Endothelial cell of umbilical vein (primary cell): ENCODE data around the gene FILIP1L. TPM values are rescaled to one million over a fixed set of nuclear protein-coding genes. Genes with fewer than 3 reads are reported as not detected.

Experiments used
- BruUV-seq: library from RNA; stranded (reverse); fragments of 400-500 nt; replicated peaks from 2 replicates; lab custom pipeline; 2021; lab: Mats Ljungman, UMichigan
- CTCF ChIA-PET: fragments of 300-600, 350-600 bp; sonication (Branson Sonifier 250); formaldehyde crosslinking; loops from one replicate; lab custom pipeline; 2021; ENCODE audit warnings: antibody characterized with exemption, inconsistent platforms; lab: Charles Lee
- POLR2A ChIA-PET: fragments of 300-600, 350-600 bp; sonication (Branson Sonifier 250); formaldehyde crosslinking; loops from one replicate; lab custom pipeline; 2021; ENCODE audit warnings: antibody characterized with exemption, inconsistent platforms; lab: Charles Lee
- DNase-seq: peaks from one replicate; pipeline ENCODE4 v3.0.0-alpha.2; 2011; ENCODE audit warnings: low read depth, low spot score
- FAIRE-seq: peaks from 2 replicates; lab custom pipeline; 2011; peaks lifted over from hg19 to GRCh38; lab: Jason Lieb, UNC
- H2AFZ ChIP-seq: 2 replicates; pipeline ENCODE4 v1.6.0; 2012; ENCODE audit warnings: low read depth, low read length, control low read depth, inconsistent platforms
- H3K27ac ChIP-seq: 2 replicates; pipeline ENCODE4 v1.5.1; 2011; ENCODE audit warnings: low read depth, mild to moderate bottlenecking, control low read depth, low read length, moderate library complexity; ENCODE audit not compliant: insufficient read depth
- H3K27me3 ChIP-seq, 2 experiments: 2 replicates each; pipeline versions ENCODE4 v1.6.0 to v1.6.1; 2011; ENCODE audit warnings: low read length in 2 of 2, mixed read lengths in 1 of 2; ENCODE audit not compliant: control insufficient read depth in 2 of 2, insufficient read depth in 2 of 2
- H3K36me3 ChIP-seq, 2 experiments: 2 replicates in 1 of 2; 3 replicates in 1 of 2; pipeline ENCODE4 v1.5.1; 2011; ENCODE audit warnings: low read length in 2 of 2, mild to moderate bottlenecking in 1 of 2, moderate library complexity in 1 of 2; ENCODE audit not compliant: control insufficient read depth in 2 of 2, insufficient read depth in 2 of 2; ENCODE audit errors: extremely low read depth in 1 of 2
- H3K4me1 ChIP-seq: 3 replicates; pipeline ENCODE4 v1.5.1; 2011; ENCODE audit warnings: mild to moderate bottlenecking, low read length; ENCODE audit not compliant: control insufficient read depth, insufficient read depth; ENCODE audit errors: extremely low read depth
- H3K4me2 ChIP-seq: 2 replicates; pipeline ENCODE4 v1.6.1; 2011; ENCODE audit warnings: low read length, control low read depth, mixed read lengths; ENCODE audit not compliant: insufficient read depth
- H3K4me3 ChIP-seq, 3 experiments: fragments of 200-600 bp in 1 of 3; sonication (generic), shearing (Covaris generic) in 1 of 3; replicated peaks in 1 of 3; 2 replicates each; pipeline ENCODE4 v1.5.1; 2011 to 2016; ENCODE audit warnings: control low read depth in 3 of 3, low read length in 3 of 3, mild to moderate bottlenecking in 2 of 3, inconsistent platforms in 1 of 3, low read depth in 1 of 3, moderate library complexity in 1 of 3; ENCODE audit not compliant: insufficient read depth in 1 of 3
- H3K79me2 ChIP-seq: 2 replicates; pipeline ENCODE4 v1.6.0; 2012; ENCODE audit warnings: low read length, inconsistent platforms; ENCODE audit not compliant: control insufficient read depth, insufficient read depth
- H3K9ac ChIP-seq: replicated peaks from 2 replicates; pipeline ENCODE3; 2011; ENCODE audit warnings: low read length, control low read depth; ENCODE audit not compliant: insufficient read depth; ENCODE audit errors: extremely low read depth
- H3K9me1 ChIP-seq: replicated peaks from 3 replicates; pipeline ENCODE4 v1.6.0; 2011; ENCODE audit warnings: mild to moderate bottlenecking, low read length; ENCODE audit not compliant: control insufficient read depth, insufficient read depth; ENCODE audit errors: extremely low read depth
- H3K9me3 ChIP-seq: replicated peaks from 2 replicates; pipeline ENCODE4 v1.5.1; 2012; ENCODE audit warnings: low read length, inconsistent platforms; ENCODE audit not compliant: control insufficient read depth, insufficient read depth
- H4K20me1 ChIP-seq: replicated peaks from 2 replicates; pipeline ENCODE3; 2011; ENCODE audit warnings: mild to moderate bottlenecking, low read length; ENCODE audit not compliant: control insufficient read depth, insufficient read depth; ENCODE audit errors: extremely low read depth
- CTCF ChIP-seq, 2 donors: IDR thresholded peaks; 1 replicate in 1 of 2; 2 replicates in 1 of 2; pipeline ENCODE4 v1.5.1; 2011; ENCODE audit warnings: low read length in 2 of 2, mild to moderate bottlenecking in 2 of 2, moderate library complexity in 2 of 2, control low read depth in 1 of 2, inconsistent platforms in 1 of 2, low read depth in 1 of 2; ENCODE audit not compliant: insufficient read depth in 1 of 2; ENCODE audit errors: extremely low read depth in 1 of 2
- EZH2 ChIP-seq: IDR thresholded peaks from 2 replicates; pipeline ENCODE4 v1.6.1; 2012; ENCODE audit warnings: borderline replicate concordance, low read depth, mild to moderate bottlenecking, moderate library complexity, low read length, inconsistent platforms; ENCODE audit not compliant: severe bottlenecking
- FOS ChIP-seq: IDR thresholded peaks from 2 replicates; pipeline ENCODE4 v1.6.1; 2011; ENCODE audit warnings: mild to moderate bottlenecking, low read length, moderate library complexity, borderline replicate concordance; ENCODE audit not compliant: insufficient read depth
- GATA2 ChIP-seq: IDR thresholded peaks from 2 replicates; pipeline ENCODE4 v1.7.0; 2011; ENCODE audit warnings: low read depth, mild to moderate bottlenecking, moderate library complexity, mixed read lengths, low read length; ENCODE audit not compliant: insufficient read length, insufficient read depth
- JUN ChIP-seq: IDR thresholded peaks from 2 replicates; pipeline ENCODE4 v1.6.1; 2011; ENCODE audit warnings: borderline replicate concordance, low read depth; ENCODE audit not compliant: insufficient read length, insufficient read depth
- MAX ChIP-seq: IDR thresholded peaks from 2 replicates; pipeline ENCODE4 v1.6.1; 2011; ENCODE audit not compliant: insufficient read depth, insufficient read length
- MYC ChIP-seq: IDR thresholded peaks from one replicate; pipeline ENCODE4 v1.6.1; 2011; ENCODE audit warnings: mild to moderate bottlenecking, low read depth, low read length
- POLR2A ChIP-seq: IDR thresholded peaks from 2 replicates; pipeline ENCODE4 v1.6.1; 2012; ENCODE audit warnings: low read depth, mild to moderate bottlenecking, control low read depth, low read length
- POLR2AphosphoS5 ChIP-seq: IDR thresholded peaks from 2 replicates; pipeline ENCODE4 v1.6.1; 2012; ENCODE audit warnings: low read depth, mild to moderate bottlenecking, control low read depth, low read length, moderate library complexity; ENCODE audit not compliant: insufficient read depth
- dilution Hi-C: fragments of 300-500 bp; cut with MboI; formaldehyde crosslinking; loops from one replicate; pipeline ENCODE4 v1.15.0; 2019; ENCODE audit warnings: low sequenced_read_pairs; ENCODE audit not compliant: extremely low pct_ligation_motif_present
- intact Hi-C: fragments of 100-400 bp; cut with micrococcal nuclease; formaldehyde crosslinking; loops from one replicate; pipeline ENCODE4 v1.10.0; 2022
- polyA plus RNA-seq, 4 experiments: library from polyadenylated mRNA; depleted of rRNA in 3 of 4; stranded (reverse) in 3 of 4; unstranded in 1 of 4; fragments of >200 nt; gene quantifications; 2 replicates each; pipeline versions ENCODE4 v1.2.1 to v1.2.3, GENCODE V29; 2011 to 2012; ENCODE audit warnings: missing spikeins in 1 of 4
- total RNA-seq: library from RNA; stranded (reverse); gene quantifications from 2 replicates; pipeline ENCODE4 v1.2.3, GENCODE V29; 2021

Gene FILIP1L
- total and polyA plus RNA-seq, 2 donors (not counting 3 experiments of a cell fraction or from before 2014, with no cell fraction given), result 26.0 to 29.9 TPM

- FAIRE-seq, result no peak
- BruUV-seq, result no TSS peak
- CTCF ChIA-PET, result interaction anchor here (0.6 kb wide), 1 partner anchor 166 kb away, joined by 4 read pairs; no protein-coding TSS in a partner anchor
Measured at GRCh38 chr3:99927671-99928457, 186.4 kb downstream of the FILIP1L start.

More at GRCh38 chr3:99927671-99928457, 186.4 kb downstream of the FILIP1L start:
- Histone ChIP-seq H3K27ac (no peak overlapping the region), H3K9ac (no peak overlapping the region), H4K20me1 (no peaks in the 10 kb centered on the region), H3K36me3 (no peaks in the 10 kb centered on the region), H3K4me3 (no peak overlapping the region), H3K9me3 (no peaks in the 10 kb centered on the region), H3K27me3 (no peaks in the 10 kb centered on the region), H3K79me2 (peaks cover 2% of the 10 kb centered on the region), H3K4me1 (peaks cover 16% of the 10 kb centered on the region), H2AFZ (no peak overlapping the region), H3K4me2 (no peak overlapping the region), H3K9me1 (no peaks in the 10 kb centered on the region)
- dilution Hi-C loops (no loop called here), intact Hi-C loops (no loop called here)
- no peak for DNase-seq
- POLR2A ChIA-PET, result no interaction called here
- TF ChIP-seq FOS (no peak), EZH2 (no peak), POLR2AphosphoS5 (no peak), MYC (no peak), MAX (no peak), CTCF (IDR thresholded peaks at IDR 0.05; ENCODE audit: extremely low read depth in 1 of 2, insufficient read depth in 1 of 2, low read depth in 1 of 2, low read length in 2 of 2) (no peak), JUN (no peak), POLR2A (no peak), GATA2 (no peak)
